ENCODE measurements around the gene GDAP1L1.
"Not testable (repeated sequence)": the region's sequence is repeated elsewhere in the genome, so short reads cannot be mapped to it uniquely, and the experiment has no call there.

The GDAP1L1 gene

GRCh38 chr20:44306927-44307326 is 59.8 kb downstream of the GDAP1L1 start:
- DNase-seq, result no peak

- DNase-seq, result no peak
Measured at GRCh38 chr20:44309763-44310663, 62.9 kb downstream of the GDAP1L1 start.

GRCh38 chr20:44310664-44311639 is 63.8 kb downstream of the GDAP1L1 start, which contains the start of gene FITM2:
Gene FITM2, minus strand, starts transcription at chr20:44311202. Its CDS starts 54 bp downstream, at chr20:44311148.
- peak; percentile 95 for DNase-seq

DNA sequence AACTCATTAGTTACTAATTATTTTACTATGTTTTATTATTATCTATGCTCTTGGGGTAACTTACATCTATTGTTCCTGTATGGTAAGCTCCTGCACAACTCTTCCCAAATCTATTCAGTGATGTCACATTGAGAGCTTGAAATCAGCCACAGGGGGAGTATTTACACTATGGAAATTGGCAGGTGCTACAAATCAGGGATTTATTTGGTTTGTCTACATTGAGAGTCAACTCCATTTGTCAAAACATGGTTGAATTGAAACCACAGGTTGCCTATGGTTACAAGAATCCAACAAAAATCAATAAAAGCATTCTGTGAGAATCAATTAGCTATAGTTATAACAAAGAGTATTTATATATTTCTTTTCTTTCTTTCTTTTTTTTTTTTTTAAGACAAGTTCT is 67.8 kb downstream of the GDAP1L1 start:
- no peak for DNase-seq

GRCh38 chr20:44319839-44320422 is 72.8 kb downstream of the GDAP1L1 start:
- no peak for DNase-seq

- no peak for DNase-seq
Measured at GRCh38 chr20:44324343-44324742, 77.2 kb downstream of the GDAP1L1 start.

- no peak for DNase-seq
Measured at GRCh38 chr20:44326391-44327159, 79.5 kb downstream of the GDAP1L1 start.

GRCh38 chr20:44327748-44328147 is 80.6 kb downstream of the GDAP1L1 start:
- DNase-seq, result not testable (repeated sequence)

- DNase-seq, result no peak
Measured at GRCh38 chr20:44328428-44328827, 81.3 kb downstream of the GDAP1L1 start.

All from NCI-H1105 treated with DMSO at 0.1 percent for 48 hours (cell line).